Common myeloid progenitor, CD34-positive (primary cell): ENCODE data around the gene SCIMP.

ENCODE experiments used
- CTCF ChIA-PET: fragments of 350-600 bp; sonication (Branson Sonifier 250); formaldehyde crosslinking; loops from one replicate; lab custom pipeline; 2021; ENCODE audit warnings: antibody characterized with exemption; lab: Charles Lee
- POLR2A ChIA-PET: fragments of 350-600 bp; sonication (Branson Sonifier 250); formaldehyde crosslinking; loops from one replicate; lab custom pipeline; 2021; ENCODE audit warnings: antibody characterized with exemption; lab: Charles Lee
- DNase-seq, 3 donors: peaks; one replicate each; pipeline versions ENCODE4 v3.0.0 to v3.0.0-alpha.2; 2013
- H3K27ac ChIP-seq, 2 experiments: 1 replicate in 1 of 2; 2 replicates in 1 of 2; pipeline ENCODE4 v1.7.0; 2013; ENCODE audit warnings: inconsistent platforms in 2 of 2, low read length in 2 of 2, mild to moderate bottlenecking in 2 of 2, low read depth in 1 of 2, moderate library complexity in 1 of 2; ENCODE audit not compliant: severe bottlenecking in 2 of 2, insufficient read depth in 1 of 2, poor library complexity in 1 of 2
- H3K27me3 ChIP-seq, 5 experiments: replicated peaks in 2 of 5; 1 replicate in 3 of 5; 2 replicates in 2 of 5; pipeline versions ENCODE4 v1.6.1 to v1.7.0; 2013; ENCODE audit warnings: low read length in 4 of 5, mild to moderate bottlenecking in 2 of 5, moderate library complexity in 2 of 5, inconsistent platforms in 1 of 5; ENCODE audit not compliant: insufficient read depth in 5 of 5, control insufficient read depth in 4 of 5
- H3K36me3 ChIP-seq, 4 experiments: 1 replicate in 2 of 4; 2 replicates in 2 of 4; pipeline versions ENCODE4 v1.6.1 to v1.7.0; 2013; ENCODE audit warnings: low read length in 3 of 4, control low read depth in 1 of 4, mild to moderate bottlenecking in 1 of 4; ENCODE audit not compliant: control insufficient read depth in 4 of 4, insufficient read depth in 4 of 4
- H3K4me1 ChIP-seq, 4 experiments: 1 replicate in 3 of 4; 2 replicates in 1 of 4; pipeline versions ENCODE4 v1.6.1 to v1.7.1; 2013; ENCODE audit warnings: low read length in 3 of 4, mild to moderate bottlenecking in 3 of 4, control low read depth in 1 of 4, inconsistent platforms in 1 of 4, moderate library complexity in 1 of 4; ENCODE audit not compliant: control insufficient read depth in 4 of 4, insufficient read depth in 4 of 4; ENCODE audit errors: control extremely low read depth in 1 of 4
- H3K4me3 ChIP-seq, 7 experiments: 1 replicate in 4 of 7; 2 replicates in 3 of 7; pipeline versions ENCODE4 v1.5.1 to v1.7.0; 2013; ENCODE audit warnings: mild to moderate bottlenecking in 7 of 7, low read length in 6 of 7, moderate library complexity in 6 of 7, inconsistent platforms in 2 of 7, low read depth in 2 of 7, control low read depth in 1 of 7; ENCODE audit not compliant: insufficient read depth in 4 of 7, control insufficient read depth in 1 of 7; ENCODE audit errors: extremely low read depth in 1 of 7
- H3K9me3 ChIP-seq, 5 experiments: 1 replicate in 4 of 5; 2 replicates in 1 of 5; pipeline versions ENCODE4 v1.6.1 to v1.7.1; 2013; ENCODE audit warnings: low read length in 4 of 5, mild to moderate bottlenecking in 2 of 5, inconsistent platforms in 1 of 5, low read depth in 1 of 5, moderate library complexity in 1 of 5; ENCODE audit not compliant: control insufficient read depth in 4 of 5, insufficient read depth in 2 of 5; ENCODE audit errors: control extremely low read depth in 1 of 5
- WGBS: methylation state at CpG from one replicate; pipeline ENCODE4 v1.1.5; 2013; ENCODE audit not compliant: insufficient coverage; 5-methylcytosine and 5-hydroxymethylcytosine counted together

The SCIMP gene

GRCh38 chr17:5269241-5269960, 34.7 kb upstream of the SCIMP start:
- no peaks in the 10 kb centered on the region for H3K36me3 ChIP-seq
- CTCF ChIA-PET = interaction anchor here (1.0 kb wide), 1 partner anchor 8 kb away, joined by 3 read pairs; no protein-coding TSS in a partner anchor
- peaks cover 0 to 4% (median 0%) of the 10 kb centered on the region in 4 experiments for H3K4me1 ChIP-seq
- 83% methylated on average over 1 of the region's 4 CpGs for WGBS
- no peak overlapping the region for H3K4me3 ChIP-seq
- H3K9me3 ChIP-seq = no peaks in the 10 kb centered on the region
- POLR2A ChIA-PET = no interaction called here
- no peak for DNase-seq
- no peaks in the 10 kb centered on the region for H3K27me3 ChIP-seq
- H3K27ac ChIP-seq = no peak overlapping the region

GRCh38 chr17:5264893-5265292, 30.2 kb upstream of the SCIMP start:
- CTCF ChIA-PET = interaction anchor here (0.6 to 0.7 kb wide), 2 partner anchors 15 to 29 kb away, joined by 4 read pairs; no protein-coding TSS in a partner anchor
- no peaks in the 10 kb centered on the region for H3K27me3 ChIP-seq
- no peak overlapping the region for H3K27ac ChIP-seq
- no peak overlapping the region for H3K4me3 ChIP-seq
- H3K9me3 ChIP-seq = no peaks in the 10 kb centered on the region
- WGBS = 96% methylated on average over 3 of the region's 3 CpGs
- no peaks in the 10 kb centered on the region for H3K36me3 ChIP-seq
- POLR2A ChIA-PET = no interaction called here
- peaks cover 0 to 4% (median 0%) of the 10 kb centered on the region in 4 experiments for H3K4me1 ChIP-seq
- no peak for DNase-seq

GRCh38 chr17:5263441-5263840, 28.8 kb upstream of the SCIMP start:
- 96% methylated on average over 5 of the region's 6 CpGs for WGBS
- H3K4me1 ChIP-seq = peaks cover 0 to 8% (median 0%) of the 10 kb centered on the region in 4 experiments
- ChIA-PET CTCF (interaction anchor here (0.6 kb wide), 1 partner anchor 43 kb away, joined by 3 read pairs; no protein-coding TSS in a partner anchor), POLR2A (no interaction called here)
- H3K36me3 ChIP-seq = no peaks in the 10 kb centered on the region
- no peaks in the 10 kb centered on the region for H3K9me3 ChIP-seq
- H3K27ac ChIP-seq = no peak overlapping the region
- no peak for DNase-seq
- no peaks in the 10 kb centered on the region for H3K27me3 ChIP-seq
- H3K4me3 ChIP-seq = no peak overlapping the region

DNA sequence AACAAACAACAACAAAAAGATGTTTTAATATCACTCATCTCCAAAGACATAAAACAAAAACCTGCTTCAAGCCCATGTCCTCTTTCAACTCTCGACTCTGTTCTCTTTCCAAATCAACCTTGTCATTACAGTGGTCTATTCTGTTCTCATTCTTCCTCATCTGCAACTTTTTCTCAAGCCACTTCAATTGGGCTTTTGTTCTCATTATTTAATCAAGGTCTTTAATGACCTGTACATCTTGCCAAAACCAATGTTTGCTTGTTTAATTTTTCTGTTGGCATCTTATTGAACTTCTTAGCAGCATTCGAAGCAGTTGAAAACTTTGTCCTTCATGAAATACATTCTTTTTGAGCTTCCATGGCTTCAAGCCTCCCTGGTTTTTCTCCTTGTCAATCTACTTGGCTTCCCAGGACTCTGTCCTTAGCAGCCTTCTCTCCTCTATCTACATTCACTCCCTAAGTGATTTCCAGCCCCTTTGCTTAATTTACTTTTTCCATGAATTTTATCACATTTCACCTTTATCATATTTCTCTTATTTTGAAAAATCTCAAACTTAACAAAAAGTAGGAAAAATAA, 27.8 kb upstream of the SCIMP start:
- Histone ChIP-seq H3K9me3 (no peaks in the 10 kb centered on the region), H3K36me3 (no peaks in the 10 kb centered on the region), H3K4me1 (peaks cover 0 to 8% (median 0%) of the 10 kb centered on the region in 4 experiments), H3K27ac (no peak overlapping the region), H3K4me3 (no peak overlapping the region), H3K27me3 (no peaks in the 10 kb centered on the region)
- no peak for DNase-seq
- ChIA-PET POLR2A (no interaction called here), CTCF (no interaction called here)
- WGBS = 89% methylated on average over 1 of the region's 2 CpGs

GRCh38 chr17:5260542-5260941, 25.9 kb upstream of the SCIMP start:
- H3K4me1 ChIP-seq = peaks cover 0 to 19% (median 0%) of the 10 kb centered on the region in 4 experiments
- WGBS = 100% methylated on average over 1 of the region's 1 CpG
- no peaks in the 10 kb centered on the region for H3K27me3 ChIP-seq
- DNase-seq = no peak
- H3K9me3 ChIP-seq = no peaks in the 10 kb centered on the region
- H3K36me3 ChIP-seq = no peaks in the 10 kb centered on the region
- ChIA-PET CTCF (no interaction called here), POLR2A (no interaction called here)
- H3K4me3 ChIP-seq = no peak overlapping the region
- no peak overlapping the region for H3K27ac ChIP-seq

- no peak for DNase-seq
- WGBS = 92% methylated on average over 2 of the region's 5 CpGs
- Histone ChIP-seq H3K36me3 (no peaks in the 10 kb centered on the region), H3K27me3 (no peaks in the 10 kb centered on the region), H3K27ac (no peak overlapping the region), H3K9me3 (no peaks in the 10 kb centered on the region), H3K4me3 (no peak overlapping the region), H3K4me1 (peaks cover 6 to 38% (median 13%) of the 10 kb centered on the region in 4 experiments)
- ChIA-PET POLR2A (no interaction called here), CTCF (no interaction called here)
Observed at GRCh38 chr17:5257124-5257523, 22.5 kb upstream of the SCIMP start.

GRCh38 chr17:5254903-5255521, 20.4 kb upstream of the SCIMP start:
- Histone ChIP-seq H3K36me3 (no peaks in the 10 kb centered on the region), H3K27me3 (no peaks in the 10 kb centered on the region), H3K4me1 (peaks cover 6 to 38% (median 13%) of the 10 kb centered on the region in 4 experiments), H3K4me3 (peak overlapping the region in 3 of 7 experiments; percentile 22 to 53 (median 48)), H3K9me3 (no peaks in the 10 kb centered on the region), H3K27ac (no peak overlapping the region)
- DNase-seq = peak in 2 of 3 donors; percentile 33 to 42
- POLR2A ChIA-PET = no interaction called here
- CTCF ChIA-PET = interaction anchor here (0.8 to 1.5 kb wide), 5 partner anchors 13 to 52 kb away, joined by 3 to 8 read pairs (median 3); no protein-coding TSS in a partner anchor
- WGBS = 7% methylated on average over 5 of the region's 5 CpGs
